ENCODE measurements around the gene CALML6.

Gene CALML6

GRCh38 chr1:1892079-1892762 is 22.8 kb upstream of the CALML6 start:
- DNase-seq (ENCODE audit: low read depth in 2 of 2), result no peak

DNA sequence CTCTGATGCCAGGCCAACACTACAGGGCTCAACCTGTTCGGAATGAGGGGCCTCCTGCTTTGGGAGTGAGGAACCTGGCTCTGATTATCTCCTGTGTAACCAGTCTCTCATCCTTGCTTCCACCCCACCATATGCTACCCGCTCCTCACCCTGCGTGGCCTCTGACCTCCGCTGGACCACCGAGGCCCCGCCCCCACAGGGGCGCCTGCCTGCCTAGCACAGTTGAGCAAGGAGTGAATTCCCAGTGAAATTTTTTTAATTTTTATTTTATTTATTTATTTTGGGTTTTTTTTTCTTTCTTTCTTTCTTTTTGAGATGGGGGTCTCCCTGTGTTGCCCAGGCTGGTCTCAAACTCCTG is 22.3 kb upstream of the CALML6 start:
- DNase-seq (ENCODE audit: low read depth in 2 of 2), result no peak

- DNase-seq (ENCODE audit: low read depth in 2 of 2), result no peak
These were observed 21.6 kb upstream of the CALML6 start for GRCh38 chr1:1893291-1893985.

GRCh38 chr1:1893997-1894353 is 21.1 kb upstream of the CALML6 start:
- DNase-seq (ENCODE audit: low read depth in 2 of 2), result no peak

GRCh38 chr1:1894354-1895059 is 20.6 kb upstream of the CALML6 start:
- DNase-seq (ENCODE audit: low read depth in 2 of 2), result no peak

- DNase-seq (ENCODE audit: low read depth in 2 of 2), result no peak
These were observed 20.0 kb upstream of the CALML6 start for GRCh38 chr1:1895060-1895418.

DNA sequence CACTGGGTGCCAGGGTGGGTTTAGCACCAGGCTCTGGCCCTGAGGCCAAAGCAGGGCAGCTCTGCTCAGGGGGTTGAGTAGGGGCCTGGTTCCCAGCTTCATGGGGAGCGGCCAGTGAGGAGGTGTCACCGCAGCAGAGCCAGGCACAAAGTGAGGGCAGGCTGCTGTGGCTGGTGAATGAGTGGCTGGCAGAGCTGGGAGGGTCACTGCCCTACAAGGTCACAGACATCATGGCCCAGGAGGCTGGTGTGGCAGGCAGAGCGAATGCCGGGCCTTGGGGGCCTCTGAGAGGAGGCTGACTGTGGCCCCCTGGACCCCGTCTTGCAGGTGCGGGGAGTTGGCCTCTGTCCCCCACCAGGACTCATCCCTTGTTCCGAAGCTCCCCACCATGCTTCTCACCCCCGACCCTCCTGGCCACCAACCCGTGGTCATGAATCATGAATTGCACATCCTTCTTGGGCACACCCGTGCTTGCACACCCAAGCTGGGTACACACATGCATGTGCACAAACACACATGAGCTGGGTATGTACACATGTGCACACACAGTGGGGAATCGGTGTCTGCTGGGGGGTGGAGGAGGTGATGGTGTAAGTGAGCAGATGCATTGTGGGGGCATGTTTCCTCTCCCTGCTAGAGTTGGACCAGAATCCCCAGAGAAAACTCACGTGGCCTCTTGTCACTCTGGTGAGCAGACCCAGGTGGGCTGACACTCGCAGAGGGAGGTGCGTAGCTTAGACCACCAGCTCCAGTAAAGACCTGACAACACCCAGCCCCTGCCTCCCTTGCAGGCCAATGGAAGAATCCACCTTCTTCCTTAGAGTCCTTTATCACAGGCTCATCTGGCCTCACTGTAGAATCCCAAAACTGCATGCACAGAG is 19.4 kb upstream of the CALML6 start:
- DNase-seq (ENCODE audit: low read depth in 2 of 2), result no peak

- no peak for DNase-seq (ENCODE audit: low read depth in 2 of 2)
These were observed 16.7 kb upstream of the CALML6 start for GRCh38 chr1:1898246-1898933.

DNA sequence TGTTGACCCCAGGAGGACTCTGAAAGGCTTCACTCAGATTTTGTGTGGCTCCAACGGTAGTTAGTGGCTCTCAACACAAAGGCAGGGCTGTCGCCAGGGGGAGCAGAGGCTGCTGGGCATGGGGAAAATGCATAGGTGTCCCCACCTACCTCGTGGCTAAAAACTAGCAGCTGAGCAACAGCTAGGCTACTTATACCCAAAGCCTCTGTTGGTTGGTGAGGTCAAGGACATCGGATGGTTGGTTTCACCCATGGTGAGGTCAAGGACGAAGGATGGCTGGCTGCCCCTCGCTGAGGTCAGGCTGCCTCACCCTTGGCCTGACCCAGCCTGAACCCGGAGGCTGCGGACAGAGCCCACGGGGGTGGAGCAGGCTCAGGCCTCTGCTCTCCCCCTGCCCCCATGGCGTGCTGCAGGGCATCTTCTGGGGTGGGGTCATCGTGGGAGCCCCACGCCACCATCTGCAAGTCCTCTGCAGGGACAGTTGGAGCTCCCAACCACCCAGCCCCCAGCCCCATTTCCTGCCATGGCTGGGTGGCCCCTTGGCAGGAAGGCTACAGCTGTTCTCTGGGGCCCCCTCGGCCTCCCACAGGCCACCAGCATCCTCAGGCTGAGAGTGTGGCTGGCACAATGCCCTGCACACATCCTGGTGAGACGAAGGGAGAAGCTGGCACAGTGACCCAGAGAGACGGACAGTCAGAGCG is 15.6 kb upstream of the CALML6 start:
- DNase-seq (ENCODE audit: low read depth in 2 of 2), result no peak

GRCh38 chr1:1899967-1900327 is 15.1 kb upstream of the CALML6 start:
- no peak for DNase-seq (ENCODE audit: low read depth in 2 of 2)

DNA sequence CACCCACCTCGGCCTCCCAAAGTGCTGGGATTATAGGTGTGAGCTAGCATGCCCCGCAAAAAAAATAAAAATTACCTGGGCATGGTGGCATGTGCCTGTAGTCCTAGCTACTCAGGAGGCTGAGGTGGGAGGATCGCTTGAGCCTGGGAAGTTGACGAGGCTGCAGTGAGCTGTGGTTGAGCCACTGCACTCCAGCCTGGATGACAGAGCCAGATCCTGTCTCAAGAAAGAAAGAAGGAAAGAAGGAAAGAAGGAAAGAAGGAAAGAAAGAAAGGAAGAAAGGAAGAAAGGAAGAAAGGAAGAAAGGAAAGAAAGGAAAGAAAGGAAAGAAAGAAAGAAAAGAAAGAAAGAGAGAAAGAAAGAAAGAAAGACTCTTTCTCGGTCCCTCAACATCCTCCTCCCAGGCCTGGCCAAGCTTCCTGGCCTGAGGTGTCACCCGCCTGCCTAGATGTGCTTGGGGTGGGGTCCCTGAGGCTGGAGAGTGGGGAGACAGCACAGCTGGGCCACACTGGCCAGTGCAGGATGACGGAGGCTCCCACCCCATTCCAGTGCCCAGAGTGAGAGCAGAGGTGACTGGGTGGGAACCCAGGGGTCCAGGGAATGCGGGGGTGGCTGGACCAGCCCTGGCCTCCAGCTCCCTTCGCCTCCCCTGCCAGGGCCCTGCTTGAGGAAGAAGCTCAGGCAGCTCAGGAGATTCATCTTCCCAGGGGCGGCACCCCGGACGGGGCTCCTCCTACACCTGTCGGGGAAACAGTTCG is 14.0 kb upstream of the CALML6 start:
- DNase-seq (ENCODE audit: low read depth in 2 of 2), result no peak

- DNase-seq (ENCODE audit: low read depth in 2 of 2), result no peak
These were observed 13.3 kb upstream of the CALML6 start for GRCh38 chr1:1901641-1902294.

GRCh38 chr1:1903224-1903623 is 11.8 kb upstream of the CALML6 start:
- no peak for DNase-seq (ENCODE audit: low read depth in 2 of 2)

GRCh38 chr1:1906185-1907097 is 8.6 kb upstream of the CALML6 start:
- peak; percentile 56 to 60 for DNase-seq (ENCODE audit: low read depth in 2 of 2)

DNA sequence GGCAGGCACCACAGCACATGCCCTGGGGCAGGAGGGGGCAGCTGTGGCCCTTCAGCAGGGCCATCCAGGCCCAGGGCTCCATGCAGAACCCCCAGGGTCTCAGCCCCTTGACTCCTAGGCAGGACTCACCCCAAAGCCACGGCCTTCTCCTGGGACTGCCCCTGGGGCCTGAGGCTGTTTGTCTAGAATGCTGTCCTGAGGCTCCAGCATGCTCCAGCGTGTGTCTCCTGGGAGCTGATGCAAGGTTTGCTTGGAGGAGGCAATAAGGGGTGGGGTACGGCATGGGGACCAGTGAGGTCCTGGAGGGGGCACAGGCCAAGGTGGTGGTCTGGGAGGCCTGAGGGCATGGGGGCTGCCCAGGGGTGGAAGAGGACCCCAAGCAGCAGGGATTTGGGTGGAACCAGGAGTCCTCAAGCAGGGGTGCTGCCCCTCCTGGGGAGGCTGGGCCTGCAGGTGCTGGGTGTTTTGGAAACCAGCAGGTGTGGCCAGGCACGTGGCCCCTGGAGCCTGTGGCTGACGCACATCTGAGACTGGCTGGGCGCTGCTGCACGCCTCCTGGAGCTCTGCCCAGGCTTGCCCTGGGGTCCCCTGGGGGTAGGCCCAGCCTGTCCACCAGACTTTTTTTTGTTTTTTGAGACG is 7.8 kb upstream of the CALML6 start:
- DNase-seq (ENCODE audit: low read depth in 2 of 2), result no peak

GRCh38 chr1:1908506-1908791 is 6.6 kb upstream of the CALML6 start:
- no peak for DNase-seq (ENCODE audit: low read depth in 2 of 2)

GRCh38 chr1:1910033-1910465 is 5.0 kb upstream of the CALML6 start:
- DNase-seq (ENCODE audit: low read depth in 2 of 2), result no peak

DNA sequence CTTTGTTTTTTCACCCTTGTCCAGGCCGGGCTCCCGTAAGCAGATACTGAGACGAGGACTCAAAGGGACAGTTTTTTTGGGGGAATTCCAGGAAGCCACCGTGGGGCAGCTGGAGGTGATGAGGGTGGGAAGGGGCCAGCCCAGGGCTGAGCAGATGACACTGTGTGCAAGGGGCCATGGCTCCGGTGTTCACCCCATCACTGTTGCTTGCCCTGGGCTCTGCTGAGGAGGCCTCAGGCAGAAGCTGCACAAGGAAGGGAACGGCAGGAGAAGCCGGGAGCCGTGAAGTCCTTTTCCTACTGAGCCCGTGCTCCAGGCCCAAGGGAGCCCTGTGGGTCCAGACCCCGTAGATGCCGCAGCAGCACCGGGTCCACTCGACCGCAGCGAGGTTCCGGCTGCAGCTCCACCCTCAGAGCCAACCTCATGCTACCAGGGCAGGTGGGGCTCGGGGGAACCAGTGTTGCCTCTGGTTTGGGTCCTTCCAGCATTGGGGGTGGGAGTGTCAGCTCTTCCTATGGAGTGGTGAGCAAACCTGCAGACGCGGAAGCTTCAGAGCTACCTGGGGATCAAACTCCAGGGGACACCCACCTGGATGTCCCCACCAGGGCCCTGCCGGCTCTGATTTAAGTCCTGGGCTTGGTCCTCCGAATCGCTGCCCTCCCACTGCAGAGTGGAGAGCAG is 4.3 kb upstream of the CALML6 start:
- no peak for DNase-seq (ENCODE audit: low read depth in 2 of 2)

Measured in activated CD4-positive, alpha-beta T cell treated with anti-CD3 and anti-CD28 coated beads for 24 hours (primary cell).